HTERT RPE-1 (cell line): Measurements from ENCODE around the gene SGTA.
"Not testable (repeated sequence)": the region's sequence is repeated elsewhere in the genome, so short reads cannot be mapped to it uniquely, and the experiment has no call there.

Experiments
- in situ Hi-C: fragments of 300-500 bp; cut with MboI; formaldehyde crosslinking; loops from 4 replicates; pipeline ENCODE4 v1.14.3; 2020; ENCODE audit warnings: low sequenced_read_pairs

Gene SGTA, protein sequence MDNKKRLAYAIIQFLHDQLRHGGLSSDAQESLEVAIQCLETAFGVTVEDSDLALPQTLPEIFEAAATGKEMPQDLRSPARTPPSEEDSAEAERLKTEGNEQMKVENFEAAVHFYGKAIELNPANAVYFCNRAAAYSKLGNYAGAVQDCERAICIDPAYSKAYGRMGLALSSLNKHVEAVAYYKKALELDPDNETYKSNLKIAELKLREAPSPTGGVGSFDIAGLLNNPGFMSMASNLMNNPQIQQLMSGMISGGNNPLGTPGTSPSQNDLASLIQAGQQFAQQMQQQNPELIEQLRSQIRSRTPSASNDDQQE

DNA sequence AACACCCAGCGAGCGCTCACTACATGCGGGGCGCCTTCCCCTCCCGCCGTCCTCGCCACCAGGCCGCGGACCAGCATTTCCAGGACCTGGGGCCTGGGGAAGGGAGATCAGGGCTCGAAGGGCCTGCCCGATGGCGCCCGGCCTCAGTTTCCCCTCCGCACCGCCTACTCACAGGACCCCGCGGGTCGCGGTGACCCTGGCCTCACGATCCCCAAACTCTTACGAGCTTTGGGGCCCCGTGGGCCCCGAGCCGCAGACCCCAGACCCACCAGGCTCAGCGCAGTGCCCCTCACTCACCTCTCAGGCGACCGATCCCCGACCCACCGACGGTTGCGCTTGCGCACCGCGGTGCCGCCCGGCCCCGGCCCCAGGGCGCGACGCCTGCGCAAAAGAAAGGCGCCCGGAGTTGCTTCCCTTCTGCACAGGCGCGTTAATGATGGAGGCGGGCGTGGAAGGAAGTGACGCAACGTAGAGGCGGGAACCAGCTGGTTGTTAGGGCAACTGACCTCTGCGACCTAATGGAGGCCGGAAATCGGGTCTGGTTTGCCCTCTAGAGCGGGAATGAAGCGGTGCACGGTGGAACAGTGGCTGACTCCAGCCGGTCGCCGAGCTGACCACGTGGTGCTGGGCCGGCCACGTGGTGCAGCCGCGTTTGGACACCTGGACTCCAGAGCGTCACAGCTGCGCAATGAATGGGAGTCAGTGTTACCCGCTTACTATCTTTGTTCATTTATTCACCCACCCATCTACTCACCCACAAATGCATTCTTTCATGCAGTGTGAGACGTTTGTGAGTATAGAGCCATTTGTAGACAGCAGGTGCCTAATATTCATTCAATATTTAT lies at the start of gene SGTA:
Gene SGTA (minus strand): TSS at position 338 of the 845 bp plus-strand sequence. CDS start 14,205 bp downstream, outside the sequence.
- in situ Hi-C loops, result no loop called here

DNA sequence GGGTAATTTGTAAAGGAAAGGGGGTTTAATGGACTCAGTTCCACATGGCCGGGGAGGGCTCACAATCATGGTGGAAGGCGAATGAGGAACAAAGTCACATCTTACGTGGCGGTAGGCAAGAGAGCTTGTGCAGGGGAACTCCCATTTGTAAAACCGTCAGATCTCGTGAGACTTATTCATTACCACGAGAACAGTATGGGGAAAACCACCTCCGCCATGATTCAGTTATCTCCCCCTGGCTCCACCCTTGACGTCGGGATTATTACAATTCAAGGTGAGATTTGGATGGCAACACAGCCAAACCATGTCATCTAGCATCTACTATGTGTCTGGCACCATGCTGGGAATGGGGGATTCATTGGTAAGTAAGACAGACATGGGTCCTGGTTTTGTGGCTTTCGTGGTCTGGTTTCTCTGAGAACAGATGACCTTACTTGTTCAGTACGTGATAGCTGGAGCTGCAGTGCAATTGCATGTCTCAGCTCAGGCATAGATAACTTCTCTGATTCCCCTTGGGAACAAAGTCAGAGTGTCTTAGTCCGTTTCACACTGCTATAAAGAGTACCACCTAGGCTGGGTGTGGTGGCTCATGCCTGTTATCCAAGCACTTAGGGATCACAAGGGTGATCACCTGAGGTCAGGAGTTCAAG lies 44.9 kb upstream of the SGTA start:
- in situ Hi-C loops, result no loop called here

GRCh38 chr19:2827022-2827421 lies 43.9 kb upstream of the SGTA start:
- in situ Hi-C loops, result no loop called here

GRCh38 chr19:2824129-2824528 lies 41.1 kb upstream of the SGTA start:
- in situ Hi-C loops, result no loop called here

- in situ Hi-C loops, result no loop called here
Observed at GRCh38 chr19:2823646-2824045, 40.6 kb upstream of the SGTA start.

GRCh38 chr19:2822846-2823245 lies 39.8 kb upstream of the SGTA start:
- in situ Hi-C loops, result no loop called here

GRCh38 chr19:2820112-2820702 lies 37.1 kb upstream of the SGTA start:
- in situ Hi-C loops, result no loop called here

DNA sequence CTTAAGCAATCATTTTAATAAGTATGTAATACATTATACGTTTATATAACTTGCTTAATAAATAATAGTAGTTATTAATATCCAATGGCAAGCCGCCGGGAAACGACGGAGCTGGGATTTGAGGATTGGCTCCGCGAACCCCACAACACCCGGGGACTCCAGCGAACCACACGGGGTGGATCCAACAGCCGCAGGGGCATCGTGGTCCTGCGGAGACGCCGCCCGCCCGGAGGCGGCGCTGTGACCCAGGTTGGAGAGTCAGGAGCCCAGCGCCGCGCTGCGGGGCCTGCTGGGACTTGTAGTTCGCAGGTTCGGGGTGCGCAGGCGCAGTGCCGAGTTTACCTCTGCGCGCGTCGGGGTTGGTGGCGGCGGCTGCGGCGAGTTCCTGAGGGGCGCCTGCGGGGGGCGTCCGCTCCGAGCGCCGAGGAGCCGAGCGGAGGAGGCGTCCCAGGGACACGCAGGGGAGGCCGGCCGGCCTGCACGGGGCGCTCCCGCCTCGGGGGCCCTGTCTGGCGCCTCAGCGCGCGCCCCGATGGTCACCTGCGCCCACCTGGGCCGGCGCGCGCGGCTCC lies 36.6 kb upstream of the SGTA start, which contains the start of gene ZNF554:
Gene ZNF554 (plus strand): TSS at position 329 of the 572 bp plus-strand sequence. CDS start 204 bp downstream, at position 533.
- in situ Hi-C loops, result no loop called here

DNA sequence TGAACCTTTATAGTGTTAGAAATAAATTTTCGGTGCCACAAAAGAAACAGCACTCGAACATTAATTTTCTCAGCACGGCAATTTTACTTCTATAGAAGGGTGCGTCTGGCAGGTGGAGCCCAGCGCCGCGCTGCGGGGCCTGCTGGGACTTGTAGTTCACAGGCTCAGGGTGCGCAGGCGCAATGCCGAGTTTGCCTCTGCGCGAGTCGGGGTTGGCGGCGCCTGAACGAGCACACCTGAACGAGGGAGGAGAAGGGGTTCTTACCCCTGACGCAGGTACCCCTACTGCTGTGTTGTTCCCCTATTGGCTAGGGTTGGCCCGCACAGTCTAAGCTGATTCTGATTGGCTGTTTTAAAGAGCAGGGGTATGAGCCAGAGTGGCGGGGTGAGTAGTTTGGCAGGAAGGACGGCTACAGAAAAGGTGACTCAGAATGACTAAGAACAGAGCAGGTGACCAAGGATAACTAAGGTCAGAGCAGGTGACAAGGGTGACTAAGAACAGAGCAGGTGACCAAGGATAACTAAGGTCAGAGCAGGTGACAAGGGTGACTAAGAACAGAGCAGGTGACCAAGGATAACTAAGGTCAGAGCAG lies 34.3 kb upstream of the SGTA start:
- in situ Hi-C loops, result not testable (repeated sequence)

- in situ Hi-C loops, result no loop called here
Observed at GRCh38 chr19:2816641-2817040, 33.6 kb upstream of the SGTA start.

- in situ Hi-C loops, result no loop called here
Observed at GRCh38 chr19:2815923-2816322, 32.9 kb upstream of the SGTA start.

DNA sequence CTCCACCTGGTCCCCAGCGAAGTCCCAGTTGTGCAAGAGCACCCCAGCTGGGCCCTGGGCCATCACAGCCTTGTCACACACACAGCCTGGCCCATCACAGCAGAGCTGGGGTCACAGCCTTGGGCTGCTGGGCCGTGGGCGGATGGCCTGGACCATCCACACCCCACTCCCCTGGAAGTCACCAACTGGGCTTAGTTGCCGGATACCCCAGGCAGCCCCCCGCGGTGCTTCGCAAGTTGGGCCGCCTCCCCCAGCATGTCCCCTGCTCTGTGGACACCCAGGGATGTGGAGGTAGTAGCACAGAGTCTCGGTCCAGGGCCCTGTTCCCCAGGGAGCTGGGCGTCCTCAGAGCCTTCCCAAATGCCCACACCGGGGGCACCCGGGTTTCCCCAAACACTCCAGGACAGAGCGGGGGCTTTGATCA lies 32.1 kb upstream of the SGTA start:
- in situ Hi-C loops, result no loop called here

GRCh38 chr19:2814426-2814825 lies 31.4 kb upstream of the SGTA start:
- in situ Hi-C loops, result no loop called here

GRCh38 chr19:2813235-2814160 lies 30.4 kb upstream of the SGTA start:
- in situ Hi-C loops, result no loop called here

GRCh38 chr19:2812414-2813234 lies 29.6 kb upstream of the SGTA start:
- in situ Hi-C loops, result no loop called here

GRCh38 chr19:2811735-2812413 lies 28.8 kb upstream of the SGTA start:
- in situ Hi-C loops, result no loop called here

GRCh38 chr19:2811221-2811722 lies 28.2 kb upstream of the SGTA start:
- in situ Hi-C loops, result no loop called here
